MCF 10A (cell line): ENCODE measurements around the gene ATP8B3. TPM values are rescaled to one million over a fixed set of nuclear protein-coding genes. Genes with fewer than 3 reads are reported as not detected.

Experiments
- BruUV-seq: library from RNA; stranded (reverse); fragments of 400-500 nt; replicated peaks from 2 replicates; lab custom pipeline; 2021; lab: Mats Ljungman, UMichigan
- CTCF ChIA-PET: fragments of 300-600 bp; sonication (Branson Sonifier 250); formaldehyde crosslinking; extraction: SDS; loops from one replicate; lab custom pipeline; 2021; ENCODE audit warnings: antibody characterized with exemption, inconsistent platforms; lab: Yijun Ruan, JAX
- POLR2A ChIA-PET: fragments of 300-600, 350-650 bp; sonication (Branson Sonifier 250); formaldehyde crosslinking; extraction: SDS; loops from one replicate; lab custom pipeline; 2020; ENCODE audit warnings: antibody characterized with exemption, inconsistent platforms; lab: Yijun Ruan, JAX
- DNase-seq: peaks from one replicate; pipeline ENCODE4 v3.0.0-alpha.2; 2018; ENCODE audit not compliant: unreplicated experiment
- H3K27ac Mint-ChIP-seq: one replicate; pipeline ENCODE4 v1.8.0; 2022; ENCODE audit warnings: mild to moderate bottlenecking, low read depth, mixed read lengths; ENCODE audit not compliant: unreplicated experiment
- H3K27me3 Mint-ChIP-seq: one replicate; pipeline ENCODE4 v1.8.0; 2022; ENCODE audit warnings: mixed read lengths; ENCODE audit not compliant: insufficient read depth, unreplicated experiment
- H3K36me3 Mint-ChIP-seq: one replicate; pipeline ENCODE4 v1.8.0; 2022; ENCODE audit warnings: mild to moderate bottlenecking, moderate library complexity, mixed read lengths; ENCODE audit not compliant: insufficient read depth, unreplicated experiment
- H3K4me1 Mint-ChIP-seq: one replicate; pipeline ENCODE4 v1.8.0; 2022; ENCODE audit warnings: mixed read lengths; ENCODE audit not compliant: insufficient read depth, unreplicated experiment
- H3K4me3 Mint-ChIP-seq: one replicate; pipeline ENCODE4 v1.8.0; 2022; ENCODE audit warnings: mild to moderate bottlenecking, moderate library complexity, mixed read lengths; ENCODE audit not compliant: unreplicated experiment
- H3K9me3 Mint-ChIP-seq: one replicate; pipeline ENCODE4 v1.8.0; 2022; ENCODE audit warnings: mixed read lengths; ENCODE audit not compliant: unreplicated experiment
- CTCF ChIP-seq: fragments of 200-600 bp; IDR thresholded peaks from one replicate; pipeline ENCODE4 v1.8.0; 2022; ENCODE audit warnings: antibody characterized with exemption, mild to moderate bottlenecking; ENCODE audit not compliant: unreplicated experiment
- intact Hi-C: fragments of 100-400 bp; cut with micrococcal nuclease; formaldehyde crosslinking; loops from 2 replicates; pipeline ENCODE4 v1.14.1; 2022
- total RNA-seq: library from RNA; stranded (reverse); gene quantifications from 2 replicates; pipeline ENCODE4 v1.2.3, GENCODE V29; 2022

ATP8B3 gene
- total RNA-seq, 1 experiment from 2014 or later, result 9.3 TPM

GRCh38 chr19:1789261-1790041 is 22.6 kb downstream of the ATP8B3 start:
- no TSS peak for BruUV-seq
- intact Hi-C loops, result no loop called here
- no peaks in the 10 kb centered on the region for H3K27me3 Mint-ChIP-seq
- ChIA-PET POLR2A (no interaction called here), CTCF (interaction anchor here (0.5 to 1.5 kb wide), 3 partner anchors 15 to 117 kb away, joined by 3 to 7 read pairs (median 4); no protein-coding TSS in a partner anchor)
- peaks cover 3% of the 10 kb centered on the region for H3K4me1 Mint-ChIP-seq
- no peak for DNase-seq
- no peak overlapping the region for H3K27ac Mint-ChIP-seq
- H3K36me3 Mint-ChIP-seq, result no peaks in the 10 kb centered on the region
- H3K4me3 Mint-ChIP-seq, result no peak overlapping the region
- H3K9me3 Mint-ChIP-seq, result no peaks in the 10 kb centered on the region
- TF ChIP-seq CTCF, result no peak

- no peaks in the 10 kb centered on the region for H3K36me3 Mint-ChIP-seq
- DNase-seq, result no peak
- ChIA-PET CTCF (interaction anchor here (0.6 to 0.9 kb wide), 2 partner anchors 11 to 639 kb away, joined by 3 read pairs; no protein-coding TSS in a partner anchor), POLR2A (interaction anchor here (0.7 kb wide), 1 partner anchor 165 kb away, joined by 3 read pairs; no protein-coding TSS in a partner anchor)
- BruUV-seq, result no TSS peak
- no peak overlapping the region for H3K27ac Mint-ChIP-seq
- no peak for TF ChIP-seq CTCF
- H3K4me3 Mint-ChIP-seq, result no peak overlapping the region
- H3K27me3 Mint-ChIP-seq, result no peaks in the 10 kb centered on the region
- no peaks in the 10 kb centered on the region for H3K4me1 Mint-ChIP-seq
- H3K9me3 Mint-ChIP-seq, result no peaks in the 10 kb centered on the region
- intact Hi-C loops, result no loop called here
Observed at GRCh38 chr19:1787116-1787515, 25.0 kb downstream of the ATP8B3 start.

- intact Hi-C loops, result no loop called here
- Mint-ChIP-seq H3K4me3 (no peak overlapping the region), H3K27me3 (no peaks in the 10 kb centered on the region), H3K27ac (no peak overlapping the region), H3K36me3 (no peaks in the 10 kb centered on the region), H3K9me3 (no peaks in the 10 kb centered on the region), H3K4me1 (no peaks in the 10 kb centered on the region)
- ChIA-PET POLR2A (no interaction called here), CTCF (interaction anchor here (0.6 to 0.9 kb wide), 3 partner anchors 11 to 639 kb away, joined by 3 read pairs; no protein-coding TSS in a partner anchor)
- TF ChIP-seq CTCF, result no peak
- BruUV-seq, result no TSS peak
- no peak for DNase-seq
Observed at GRCh38 chr19:1786668-1787067, 25.4 kb downstream of the ATP8B3 start.

- H3K4me1 Mint-ChIP-seq, result no peaks in the 10 kb centered on the region
- BruUV-seq, result no TSS peak
- TF ChIP-seq CTCF, result no peak
- H3K4me3 Mint-ChIP-seq, result no peak overlapping the region
- ChIA-PET CTCF (interaction anchor here (0.6 to 2.0 kb wide), 3 partner anchors 9 to 118 kb away, joined by 3 to 8 read pairs (median 5); no protein-coding TSS in a partner anchor), POLR2A (interaction anchor here (0.6 kb wide), 1 partner anchor 8 kb away, joined by 3 read pairs; no protein-coding TSS in a partner anchor)
- no peaks in the 10 kb centered on the region for H3K36me3 Mint-ChIP-seq
- no peaks in the 10 kb centered on the region for H3K9me3 Mint-ChIP-seq
- intact Hi-C loops, result no loop called here
- no peak overlapping the region for H3K27ac Mint-ChIP-seq
- no peaks in the 10 kb centered on the region for H3K27me3 Mint-ChIP-seq
- DNase-seq, result no peak
Observed at GRCh38 chr19:1785310-1785709, 26.8 kb downstream of the ATP8B3 start.
